ENCODE results near the gene OR1M1.

DNA sequence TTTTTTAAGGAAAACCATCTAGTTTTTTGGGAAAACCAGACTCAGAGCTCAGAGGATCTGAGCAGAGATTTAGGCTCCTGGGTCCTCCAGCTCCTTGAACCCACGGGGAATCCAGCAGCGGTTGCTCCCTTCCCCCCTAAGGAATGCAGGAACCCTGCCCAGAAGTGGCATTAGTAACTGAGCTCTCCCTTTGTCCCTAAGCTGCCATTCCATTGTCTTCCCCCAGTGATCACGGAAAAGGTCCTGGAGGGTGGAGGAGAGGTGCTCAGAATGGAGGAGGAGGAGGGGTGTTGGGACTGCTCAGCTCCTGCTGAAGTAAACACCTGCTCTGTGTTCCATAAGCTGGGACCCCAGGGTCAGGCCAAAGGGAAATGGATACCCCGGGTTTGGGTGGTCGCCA is 16.8 kb upstream of the OR1M1 start:
- TF ChIP-seq, protein P1, sequence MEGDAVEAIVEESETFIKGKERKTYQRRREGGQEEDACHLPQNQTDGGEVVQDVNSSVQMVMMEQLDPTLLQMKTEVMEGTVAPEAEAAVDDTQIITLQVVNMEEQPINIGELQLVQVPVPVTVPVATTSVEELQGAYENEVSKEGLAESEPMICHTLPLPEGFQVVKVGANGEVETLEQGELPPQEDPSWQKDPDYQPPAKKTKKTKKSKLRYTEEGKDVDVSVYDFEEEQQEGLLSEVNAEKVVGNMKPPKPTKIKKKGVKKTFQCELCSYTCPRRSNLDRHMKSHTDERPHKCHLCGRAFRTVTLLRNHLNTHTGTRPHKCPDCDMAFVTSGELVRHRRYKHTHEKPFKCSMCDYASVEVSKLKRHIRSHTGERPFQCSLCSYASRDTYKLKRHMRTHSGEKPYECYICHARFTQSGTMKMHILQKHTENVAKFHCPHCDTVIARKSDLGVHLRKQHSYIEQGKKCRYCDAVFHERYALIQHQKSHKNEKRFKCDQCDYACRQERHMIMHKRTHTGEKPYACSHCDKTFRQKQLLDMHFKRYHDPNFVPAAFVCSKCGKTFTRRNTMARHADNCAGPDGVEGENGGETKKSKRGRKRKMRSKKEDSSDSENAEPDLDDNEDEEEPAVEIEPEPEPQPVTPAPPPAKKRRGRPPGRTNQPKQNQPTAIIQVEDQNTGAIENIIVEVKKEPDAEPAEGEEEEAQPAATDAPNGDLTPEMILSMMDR (IDR thresholded peaks at IDR 0.05; ENCODE audit: low read depth, low read length, poor library complexity, severe bottlenecking) = no peak
- no peak for TF ChIP-seq EZH2phosphoT487 (IDR thresholded peaks at IDR 0.05; ENCODE audit: borderline replicate concordance, low read length)

Data from DOHH2 (cell line).